Stomach (tissue), 9 donors: ENCODE results near the gene SCYGR4. TPM values are rescaled to one million over a fixed set of nuclear protein-coding genes. Genes with fewer than 3 reads are reported as not detected.
"Not testable (repeated sequence)": the region's sequence is repeated elsewhere in the genome, so short reads cannot be mapped to it uniquely, and the experiment has no call there.

Experiments used
- DNase-seq, 2 donors: peaks; one replicate each; pipeline versions ENCODE4 v3.0.0 to v3.0.0-alpha.2; 2013 to 2019
- H3K27ac ChIP-seq, 5 donors: fragments of 200-600 bp in 4 of 5; sonication (generic) in 4 of 5; one replicate each; pipeline ENCODE4 v1.5.1; 2013 to 2019; ENCODE audit warnings: mild to moderate bottlenecking in 1 of 5, moderate library complexity in 1 of 5
- H3K27me3 ChIP-seq, 3 donors: fragments of 200-600 bp; sonication (generic); one replicate each; pipeline ENCODE4 v1.5.1; 2017 to 2019; ENCODE audit warnings: mixed run types in 1 of 3
- H3K36me3 ChIP-seq, 4 donors: fragments of 200-600 bp; sonication (generic); 1 replicate in 3 of 4; 2 replicates in 1 of 4; pipeline ENCODE4 v1.5.1; 2016 to 2019
- H3K4me1 ChIP-seq, 4 donors: fragments of 200-600 bp; sonication (generic); one replicate each; pipeline ENCODE4 v1.5.1; 2016 to 2019
- H3K4me3 ChIP-seq, 4 donors: fragments of 200-600 bp; sonication (generic) in 3 of 4; one replicate each; pipeline ENCODE4 v1.5.1; 2016 to 2019; ENCODE audit warnings: mild to moderate bottlenecking in 1 of 4
- H3K9me3 ChIP-seq, 4 donors: fragments of 200-600 bp; sonication (generic); one replicate each; pipeline ENCODE4 v1.5.1; 2016 to 2019
- CTCF ChIP-seq, 7 experiments: fragments of 450-650 bp in 4 of 7; fragments of 200-600 bp in 3 of 7; sonication (generic) in 3 of 7; IDR thresholded peaks; one replicate each; pipeline ENCODE4 v1.5.1; 2016 to 2019; ENCODE audit warnings: antibody characterized with exemption in 7 of 7, control low read depth in 2 of 7, mild to moderate bottlenecking in 1 of 7
- EP300 ChIP-seq: sonication (generic); formaldehyde crosslinking; IDR thresholded peaks from one replicate; pipeline ENCODE4 v1.6.1; 2017; ENCODE audit warnings: antibody characterized with exemption
- POLR2A ChIP-seq, 4 donors: fragments of 450-650 bp; IDR thresholded peaks; one replicate each; pipeline ENCODE4 v1.6.1; 2016; ENCODE audit warnings: antibody characterized with exemption in 4 of 4, control low read depth in 2 of 4, mild to moderate bottlenecking in 1 of 4, moderate library complexity in 1 of 4
- POLR2AphosphoS5 ChIP-seq, 3 donors: sonication (generic); formaldehyde crosslinking; IDR thresholded peaks; one replicate each; pipeline ENCODE4 v1.6.1; 2016; ENCODE audit warnings: antibody characterized with exemption in 3 of 3
- WGBS, 5 donors: extraction: QIAGEN DNeasy Blood & Tissue Kit in 3 of 5; methylation state at CpG; one replicate each; pipeline versions ENCODE4 v1.1.5 to v1.1.7; 2013 to 2018; 5-methylcytosine and 5-hydroxymethylcytosine counted together
- intact Hi-C: fragments of 100-400 bp; cut with DNase I; formaldehyde crosslinking; loops from one replicate; pipeline ENCODE4 v1.15.1; 2023; ENCODE audit warnings: low total_unique reads
- polyA plus RNA-seq, 3 donors: library from polyadenylated mRNA; stranded (reverse); fragments of 200-250 nt; gene quantifications; one replicate each; pipeline ENCODE4 v1.2.3, GENCODE V29; 2013
- total RNA-seq, 5 donors: library from RNA; depleted of rRNA; stranded (reverse); fragments of >200 nt; gene quantifications; one replicate each; pipeline versions ENCODE4 v1.1.0 to v1.2.3, GENCODE V29; 2014 to 2016
- donor health status: healthy with polysubstance abuse.
- donor health status: Bipolar disorder and iron deficiency.
- donor health status: healthy.

The SCYGR4 gene
- total and polyA plus RNA-seq, 8 donors, result not detected

GRCh38 chr2:227665189-227665940 lies 48.1 kb downstream of the SCYGR4 start:
- H3K36me3 ChIP-seq, result no peaks in the 10 kb centered on the region
- no peak overlapping the region for H3K4me3 ChIP-seq
- no peak for DNase-seq
- H3K9me3 ChIP-seq, result no peaks in the 10 kb centered on the region
- WGBS, 5 donors, result 86 to 89% (median 87%) methylated on average over 6 of the region's 6 CpGs
- no peak overlapping the region for H3K27ac ChIP-seq
- no peaks in the 10 kb centered on the region for H3K4me1 ChIP-seq
- intact Hi-C loops, result no loop called here
- TF ChIP-seq POLR2AphosphoS5 (IDR thresholded peaks at IDR 0.05), result no peak
- no peak for TF ChIP-seq EP300
- no peak for TF ChIP-seq POLR2A (IDR thresholded peaks at IDR 0.05)
- no peak for TF ChIP-seq CTCF (IDR thresholded peaks at IDR 0.05)
- H3K27me3 ChIP-seq, result no peaks in the 10 kb centered on the region

- DNase-seq, intact Hi-C loops, H3K27me3 ChIP-seq, H3K4me1 ChIP-seq, H3K27ac ChIP-seq, H3K4me3 ChIP-seq, H3K9me3 ChIP-seq, H3K36me3 ChIP-seq: not testable (repeated sequence)
- WGBS, 5 donors, result 83 to 93% (median 88%) methylated on average over 9 to 13 of the region's 13 CpGs
These were observed 49.4 kb downstream of the SCYGR4 start, which contains the start of gene SCYGR5 for GRCh38 chr2:227666631-227667170. Gene SCYGR5 (plus strand): TSS chr2:227666804. CDS start chr2:227666804, 0 bp downstream.

Other genes starting within 250 kb of the SCYGR4 start
- 1 to 10 TPM in 1 of 5 donors, not detected in 4; 2.8 TPM for gene TM4SF20, start 238.2 kb upstream of the SCYGR4 start, total RNA-seq
- gene TM4SF20, start 238.2 kb upstream of the SCYGR4 start, polyA plus RNA-seq, result not detected
- gene SCYGR1, start 229.5 kb upstream of the SCYGR4 start, total RNA-seq, result not detected
- gene SCYGR1, start 229.5 kb upstream of the SCYGR4 start, polyA plus RNA-seq, result not detected
- 100 to 1,000 TPM in 1 of 5 donors, 10 to 100 TPM in 4; 16.1 to 119 (median 38.1) TPM for gene AGFG1, start 145.3 kb upstream of the SCYGR4 start, total RNA-seq
- gene AGFG1, start 145.3 kb upstream of the SCYGR4 start, polyA plus RNA-seq, result 10 to 100 TPM; 17.8 to 37.0 (median 34.5) TPM
- gene SCYGR2, start 18.6 kb upstream of the SCYGR4 start, total RNA-seq, result not detected
- gene SCYGR2, start 18.6 kb upstream of the SCYGR4 start, polyA plus RNA-seq, result not detected
- gene SCYGR3, start 2.7 kb upstream of the SCYGR4 start, total RNA-seq, result not detected
- not detected for gene SCYGR3, start 2.7 kb upstream of the SCYGR4 start, polyA plus RNA-seq
- not detected for gene SCYGR5, start 49.3 kb downstream of the SCYGR4 start, total RNA-seq
- not detected for gene SCYGR5, start 49.3 kb downstream of the SCYGR4 start, polyA plus RNA-seq
- 1 to 10 TPM; 1.7 to 9.3 (median 3.6) TPM for gene SLC19A3, start 100.5 kb downstream of the SCYGR4 start, total RNA-seq
- gene SLC19A3, start 100.5 kb downstream of the SCYGR4 start, polyA plus RNA-seq, result under 1 TPM in 2 of 3 donors, not detected in 1; 0.43 to 0.56 TPM
- not detected for gene SCYGR6, start 107.3 kb downstream of the SCYGR4 start, total RNA-seq
- not detected for gene SCYGR6, start 107.3 kb downstream of the SCYGR4 start, polyA plus RNA-seq
- not detected for gene SCYGR7, start 110.8 kb downstream of the SCYGR4 start, total RNA-seq
- not detected for gene SCYGR7, start 110.8 kb downstream of the SCYGR4 start, polyA plus RNA-seq
- not detected for gene SCYGR8, start 128.4 kb downstream of the SCYGR4 start, total RNA-seq
- not detected for gene SCYGR8, start 128.4 kb downstream of the SCYGR4 start, polyA plus RNA-seq
- 10 to 100 TPM in 1 of 5 donors, 1 to 10 TPM in 2, not detected in 2; 1.8 to 14.6 (median 8.7) TPM for gene CCL20, start 196.3 kb downstream of the SCYGR4 start, total RNA-seq
- gene CCL20, start 196.3 kb downstream of the SCYGR4 start, polyA plus RNA-seq, result 10 to 100 TPM in 2 of 3 donors, 1 to 10 TPM in 1; 8.6 to 75.8 (median 34.4) TPM